C4-2B (cell line): ENCODE results near the gene CMTM7.

Source experiments
- CTCF ChIP-seq: fragments of 450-650 bp; conservative IDR thresholded peaks from 2 replicates; pipeline ENCODE4 v1.5.1; 2017; ENCODE audit warnings: mild to moderate bottlenecking
- ZFX ChIP-seq: fragments of 450-650 bp; IDR thresholded peaks from 2 replicates; pipeline ENCODE4 v1.6.1; 2017

GRCh38 chr3:32366638-32367397, 24.8 kb upstream of the CMTM7 start:
- TF ChIP-seq CTCF (no peak), ZFX (no peak)
